Panc1 (cell line): ENCODE data around the gene ECHS1. TPM values are rescaled to one million over a fixed set of nuclear protein-coding genes. Genes with fewer than 3 reads are reported as not detected.

ENCODE experiments used
- ATAC-seq: fragments of 200-7000 bp; cut with Tn5 transposase; 2 replicates; pipeline ENCODE4 v1.9.1; 2020; ENCODE audit warnings: mild to moderate bottlenecking, moderate library complexity
- BruUV-seq: library from RNA; stranded (reverse); fragments of 400-500 nt; replicated peaks from 2 replicates; lab custom pipeline; 2021; lab: Mats Ljungman, UMichigan
- CTCF ChIA-PET: fragments of 300-600 bp; sonication (Branson Sonifier 250); formaldehyde crosslinking; loops from one replicate; lab custom pipeline; 2022; ENCODE audit warnings: antibody characterized with exemption; lab: Charles Lee
- POLR2A ChIA-PET: fragments of 300-600 bp; sonication (Branson Sonifier 250); formaldehyde crosslinking; loops from one replicate; lab custom pipeline; 2022; ENCODE audit warnings: antibody characterized with exemption; lab: Charles Lee
- DNase-seq: peaks from one replicate; pipeline ENCODE4 v3.0.0-alpha.2; 2010; ENCODE audit warnings: low read depth, low spot score
- H3K27ac ChIP-seq: 2 replicates; pipeline ENCODE4 v1.5.1; 2011; ENCODE audit warnings: mild to moderate bottlenecking, low read length, inconsistent platforms
- H3K27me3 ChIP-seq: fragments of 200-500 bp; sonication (Bioruptor generic); 2 replicates; pipeline ENCODE4 v1.6.0; 2014; ENCODE audit warnings: low read length, inconsistent platforms; ENCODE audit not compliant: control insufficient read depth, insufficient read depth
- H3K36me3 ChIP-seq: fragments of 200-500 bp; sonication (Bioruptor generic); 2 replicates; pipeline ENCODE4 v1.5.1; 2014; ENCODE audit warnings: inconsistent platforms, mild to moderate bottlenecking, low read length, moderate library complexity; ENCODE audit not compliant: control insufficient read depth, insufficient read depth
- H3K4me1 ChIP-seq: 2 replicates; pipeline ENCODE4 v1.5.1; 2011; ENCODE audit warnings: inconsistent platforms, mild to moderate bottlenecking, low read length, moderate library complexity; ENCODE audit not compliant: control insufficient read depth, insufficient read depth
- H3K4me3 ChIP-seq, 2 experiments: 2 replicates each; pipeline ENCODE4 v1.5.1; 2011 to 2012; ENCODE audit warnings: low read depth in 2 of 2, low read length in 2 of 2, mild to moderate bottlenecking in 2 of 2, inconsistent platforms in 1 of 2, moderate library complexity in 1 of 2
- H3K9me3 ChIP-seq: fragments of 200-500 bp; sonication (Bioruptor generic); 2 replicates; pipeline ENCODE4 v1.5.1; 2014; ENCODE audit warnings: low read depth, mild to moderate bottlenecking, inconsistent platforms, low read length, moderate library complexity; ENCODE audit not compliant: control insufficient read depth, insufficient read depth
- CTCF ChIP-seq: fragments of 450-650 bp; IDR thresholded peaks from 2 replicates; pipeline ENCODE4 v1.5.1; 2017; ENCODE audit warnings: mild to moderate bottlenecking
- POLR2AphosphoS5 ChIP-seq: IDR thresholded peaks from 2 replicates; pipeline ENCODE4 v1.6.1; 2012; ENCODE audit warnings: mild to moderate bottlenecking, low read depth, low read length, moderate library complexity
- REST ChIP-seq, 2 experiments: IDR thresholded peaks; 2 replicates each; pipeline ENCODE4 v1.6.1; 2011 to 2012; ENCODE audit warnings: low read depth in 2 of 2, control low read depth in 1 of 2, low read length in 1 of 2, mild to moderate bottlenecking in 1 of 2, moderate library complexity in 1 of 2; ENCODE audit not compliant: insufficient read depth in 1 of 2
- SIN3A ChIP-seq: IDR thresholded peaks from 2 replicates; pipeline ENCODE4 v1.6.1; 2012; ENCODE audit warnings: low read depth, mild to moderate bottlenecking, low read length, moderate library complexity, borderline replicate concordance; ENCODE audit not compliant: insufficient read depth
- TCF7L2 ChIP-seq: IDR thresholded peaks from 2 replicates; pipeline ENCODE4 v1.6.1; 2011; ENCODE audit warnings: mild to moderate bottlenecking, low read depth, low read length, inconsistent platforms
- in situ Hi-C: cut with HindIII; loops from 2 replicates; pipeline ENCODE4 v1.10.0; 2016; ENCODE audit warnings: low sequenced_read_pairs, low pct_unique_long_range_greater_than_20kb
- intact Hi-C: fragments of 100-400 bp; cut with micrococcal nuclease; formaldehyde crosslinking; loops from one replicate; pipeline ENCODE4 v1.10.0; 2022; ENCODE audit not compliant: unreplicated experiment
- total RNA-seq: library from RNA; stranded (reverse); gene quantifications from one replicate; pipeline ENCODE4 v1.2.1, GENCODE V29; 2021; ENCODE audit not compliant: unreplicated experiment

Gene ECHS1
- total RNA-seq, 1 experiment from 2014 or later = 165 TPM

GRCh38 chr10:133366751-133367150 lies 6.4 kb downstream of the ECHS1 start:
- intact Hi-C loops (no loop called here), in situ Hi-C loops (no loop called here)
- Histone ChIP-seq H3K27ac (no peak overlapping the region), H3K36me3 (peaks cover 14% of the 10 kb centered on the region; the same call in 1 of the 2 replicates), H3K4me1 (no peaks in the 10 kb centered on the region), H3K27me3 (no peaks in the 10 kb centered on the region), H3K4me3 (no peak overlapping the region), H3K9me3 (no peaks in the 10 kb centered on the region)
- ChIA-PET POLR2A (no interaction called here), CTCF (interaction anchor here (0.6 kb wide), 1 partner anchor 9 kb away, joined by 6 read pairs; the partner anchor contains the start of gene FUOM)
- no TSS peak for BruUV-seq
- TF ChIP-seq CTCF (no peak), SIN3A (no peak), TCF7L2 (no peak), POLR2AphosphoS5 (no peak)
- DNase-seq (no peak), ATAC-seq (no peak)

- DNase-seq = no peak
- ChIA-PET CTCF (interaction anchor here (0.6 kb wide), 1 partner anchor 130 kb away, joined by 3 read pairs; no protein-coding TSS in a partner anchor), POLR2A (no interaction called here)
- no TSS peak for BruUV-seq
- Histone ChIP-seq H3K9me3 (no peaks in the 10 kb centered on the region), H3K27ac (no peak overlapping the region), H3K27me3 (no peaks in the 10 kb centered on the region), H3K36me3 (peaks cover 14% of the 10 kb centered on the region; the same call in 1 of the 2 replicates), H3K4me3 (no peak overlapping the region), H3K4me1 (no peaks in the 10 kb centered on the region)
- ATAC-seq = no peak
- intact Hi-C loops = no loop called here
- TF ChIP-seq CTCF = no peak
- no peak for TF ChIP-seq TCF7L2
- no peak for TF ChIP-seq SIN3A
- no peak for TF ChIP-seq REST (IDR thresholded peaks at IDR 0.05; ENCODE audit: insufficient read depth in 1 of 2, low read depth in 2 of 2, low read length in 1 of 2)
- no peak for TF ChIP-seq POLR2AphosphoS5
- in situ Hi-C loops = no loop called here
Measured at GRCh38 chr10:133366130-133366478, 7.0 kb downstream of the ECHS1 start.
